C4-2B (cell line): ENCODE measurements around the gene NCAPG2.

Experiments used
- H3K27ac ChIP-seq: fragments of 450-650 bp; 2 replicates; pipeline ENCODE4 v1.5.1; 2017
- CTCF ChIP-seq: fragments of 450-650 bp; conservative IDR thresholded peaks from 2 replicates; pipeline ENCODE4 v1.5.1; 2017; ENCODE audit warnings: mild to moderate bottlenecking
- ZFX ChIP-seq: fragments of 450-650 bp; IDR thresholded peaks from 2 replicates; pipeline ENCODE4 v1.6.1; 2017

NCAPG2 gene

GRCh38 chr7:158587162-158588084 lies 117.2 kb downstream of the NCAPG2 start, which contains the start of gene PTPRN2:
TSS of gene PTPRN2 (minus strand) at chr7:158587823.
- no peak within 1 kb of the TSS; the same call in 1 of the 2 replicates for H3K27ac ChIP-seq
- TF ChIP-seq ZFX (no peak), CTCF (no peak)

- no peak for TF ChIP-seq CTCF
- TF ChIP-seq ZFX, result no peak
Observed at GRCh38 chr7:158586499-158587161, 118.0 kb downstream of the NCAPG2 start.

GRCh38 chr7:158585721-158586498 lies 118.7 kb downstream of the NCAPG2 start:
- no peak overlapping the region for H3K27ac ChIP-seq
- no peak for TF ChIP-seq ZFX
- TF ChIP-seq CTCF, result no peak

More at GRCh38 chr7:158586499-158587161, 118.0 kb downstream of the NCAPG2 start:
- H3K27ac ChIP-seq, result no peak overlapping the region

- TF ChIP-seq CTCF (no peak), ZFX (no peak)
- H3K27ac ChIP-seq, result no peak overlapping the region
Observed at GRCh38 chr7:158584407-158584806, 120.2 kb downstream of the NCAPG2 start.

GRCh38 chr7:158583810-158584209 lies 120.8 kb downstream of the NCAPG2 start:
- TF ChIP-seq CTCF, result no peak
- no peak for TF ChIP-seq ZFX
- no peak overlapping the region for H3K27ac ChIP-seq

GRCh38 chr7:158583143-158583542 lies 121.5 kb downstream of the NCAPG2 start:
- no peak overlapping the region for H3K27ac ChIP-seq
- TF ChIP-seq CTCF, result no peak
- no peak for TF ChIP-seq ZFX
